Measurements from ENCODE around the gene PCDHGC5.

PCDHGC5 gene

GRCh38 chr5:141533897-141534296, 45.0 kb downstream of the PCDHGC5 start:
- no peak for DNase-seq

DNA sequence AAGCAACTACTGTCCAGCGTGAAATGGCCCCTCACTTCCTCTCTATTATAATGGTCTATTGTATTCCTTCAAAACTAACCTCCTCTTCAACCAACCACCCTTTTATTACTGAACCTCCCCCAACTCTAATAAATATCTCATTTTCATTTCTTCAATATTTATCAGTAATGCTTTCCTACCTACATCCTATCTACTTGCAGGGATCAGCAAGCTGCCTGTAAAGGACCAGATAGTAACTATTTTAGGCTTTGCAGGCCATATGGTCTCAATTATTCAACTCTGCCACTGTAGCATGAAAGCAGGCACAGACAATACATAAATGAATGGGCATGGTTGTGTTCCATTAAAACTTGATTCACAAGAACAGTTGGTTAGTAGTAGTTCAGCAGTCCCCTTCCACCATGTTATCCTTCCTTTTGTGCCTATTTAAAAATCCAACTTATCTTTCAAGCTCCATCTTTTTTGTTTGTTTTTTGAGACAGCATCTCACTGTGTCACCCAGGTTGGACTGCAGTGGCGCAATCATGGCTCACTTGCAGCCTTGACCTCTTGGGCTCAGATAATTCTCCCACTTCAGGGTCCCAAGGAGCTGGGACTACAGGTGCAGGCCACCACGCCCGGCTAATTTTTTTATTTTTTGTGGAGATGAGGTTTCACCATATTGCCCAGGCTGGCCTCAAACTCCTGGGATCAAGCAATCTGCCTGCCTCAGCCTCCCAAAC, 45.8 kb downstream of the PCDHGC5 start:
- DNase-seq: no peak
